GM15510 (cell line): ENCODE data around the gene EFCAB6.

Experiments used
- POLR2A ChIP-seq: IDR thresholded peaks from 3 replicates; pipeline ENCODE4 v1.6.1; 2011; ENCODE audit warnings: borderline replicate concordance; ENCODE audit not compliant: insufficient read length; ENCODE audit errors: extremely low read depth

EFCAB6 gene

GRCh38 chr22:43482318-43482625 is 329.8 kb downstream of the EFCAB6 start:
- TF ChIP-seq POLR2A = no peak

DNA sequence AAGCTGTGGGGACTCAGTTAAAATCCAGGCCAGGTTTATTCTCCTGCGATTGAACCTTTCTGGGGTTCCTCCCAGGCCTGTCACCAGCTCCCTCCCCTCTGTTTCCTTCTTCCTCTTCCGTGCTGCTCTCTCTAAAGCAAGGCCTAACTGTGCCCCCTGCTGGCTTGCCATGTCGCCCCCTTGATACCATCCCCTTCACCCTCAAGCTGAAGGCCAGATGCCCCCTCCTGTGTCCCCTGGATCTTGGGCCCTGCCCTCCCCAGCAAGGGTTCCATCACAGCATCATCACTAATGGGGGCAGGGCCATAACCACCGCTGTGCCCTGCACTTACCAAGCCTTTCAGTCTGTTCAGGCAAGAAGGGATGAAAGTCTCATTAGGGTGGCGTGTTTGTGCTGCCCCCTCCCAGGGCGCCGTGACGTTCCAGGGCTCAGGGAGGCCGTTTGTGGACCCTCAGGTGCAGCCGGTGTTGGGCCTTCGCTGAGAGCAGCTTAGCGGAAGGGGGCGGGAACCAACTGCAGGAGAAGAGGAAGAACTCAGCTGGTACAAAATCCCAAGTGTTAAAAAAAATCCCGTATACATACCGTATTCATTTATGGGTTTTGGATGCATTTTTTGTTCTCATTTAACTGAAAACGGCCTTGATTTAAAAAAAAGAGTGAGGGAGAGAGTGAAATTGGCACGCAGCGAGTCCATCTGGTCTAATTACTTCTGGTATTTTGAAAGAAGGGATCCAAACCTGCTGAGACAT is 330.4 kb downstream of the EFCAB6 start:
- no peak for TF ChIP-seq POLR2A

GRCh38 chr22:43479962-43480361 is 332.1 kb downstream of the EFCAB6 start:
- no peak for TF ChIP-seq POLR2A

- no peak for TF ChIP-seq POLR2A
Measured at GRCh38 chr22:43479301-43479950, 332.7 kb downstream of the EFCAB6 start.
